K562 (cell line): Measurements from ENCODE around the gene ALDH7A1. TPM values are rescaled to one million over a fixed set of nuclear protein-coding genes. Genes with fewer than 3 reads are reported as not detected.

Experiments used
- FOXM1 ChIP-seq, 2 experiments: fragments of 450-650 bp in 1 of 2; sonication (generic) in 1 of 2; formaldehyde crosslinking in 1 of 2; IDR thresholded peaks; 2 replicates each; pipeline versions ENCODE4 v1.6.1 to v1.9.0; 2017 to 2022; ENCODE audit warnings: low read depth in 2 of 2, mild to moderate bottlenecking in 2 of 2, missing genetic modification reagents in 1 of 2, moderate library complexity in 1 of 2
- IRF2 ChIP-seq: sonication (generic); formaldehyde crosslinking; IDR thresholded peaks from 2 replicates; pipeline ENCODE4 v1.8.1; 2022; ENCODE audit warnings: mild to moderate bottlenecking, missing genetic modification reagents
- MCM2 ChIP-seq: fragments of 450-650 bp; IDR thresholded peaks from 2 replicates; pipeline ENCODE4 v1.6.1; 2017; ENCODE audit warnings: low read depth, mild to moderate bottlenecking
- MYNN ChIP-seq, 2 experiments: sonication (generic); formaldehyde crosslinking in 1 of 2; IDR thresholded peaks; 2 replicates each; pipeline versions ENCODE4 v1.5.0 to v1.6.1; 2016 to 2020; ENCODE audit warnings: antibody characterized with exemption in 1 of 2, missing genetic modification reagents in 1 of 2
- POLR2AphosphoS2 ChIP-seq: IDR thresholded peaks from 2 replicates; pipeline ENCODE4 v1.6.1; 2012; ENCODE audit warnings: low read length, improper control_type of control experiment
- PTRF ChIP-seq: fragments of 450-650 bp; IDR thresholded peaks from 2 replicates; pipeline ENCODE4 v1.6.1; 2016; ENCODE audit warnings: mild to moderate bottlenecking, missing genetic modification characterization, missing compliant biosample characterization
- RB1 ChIP-seq: fragments of 450-650 bp; IDR thresholded peaks from 2 replicates; pipeline ENCODE4 v1.6.1; 2017; ENCODE audit warnings: low read depth, mild to moderate bottlenecking
- RFX5 ChIP-seq: IDR thresholded peaks from 2 replicates; pipeline ENCODE4 v1.6.1; 2011; ENCODE audit warnings: low read depth, mild to moderate bottlenecking, improper control_type of control experiment, low read length
- SREBF1 ChIP-seq: fragments of 150-350 bp; IDR thresholded peaks from 2 replicates; pipeline ENCODE4 v1.6.1; 2014; ENCODE audit warnings: antibody characterized with exemption, low read depth, low read length, borderline replicate concordance
- YY1 ChIP-seq, 3 experiments: IDR thresholded peaks; 2 replicates each; pipeline ENCODE4 v1.6.1; 2011; ENCODE audit warnings: low read length in 2 of 3, mild to moderate bottlenecking in 2 of 3, moderate library complexity in 2 of 3, borderline replicate concordance in 1 of 3, control low read depth in 1 of 3, low read depth in 1 of 3; ENCODE audit not compliant: insufficient read depth in 3 of 3, insufficient replicate concordance in 2 of 3, control insufficient read depth in 1 of 3, insufficient read length in 1 of 3; ENCODE audit errors: extremely low read depth in 1 of 3
- ZNF134 ChIP-seq: fragments of 250-450 bp; sonication (Bioruptor Pico); conservative IDR thresholded peaks from 2 replicates; pipeline ENCODE4 v1.4.0; 2020
- ZNF253 ChIP-seq: fragments of 250-450 bp; sonication (Bioruptor Pico); conservative IDR thresholded peaks from 2 replicates; pipeline ENCODE4 v1.6.1; 2021; ENCODE audit warnings: mild to moderate bottlenecking
- ZNF274 ChIP-seq: IDR thresholded peaks from 2 replicates; pipeline ENCODE4 v1.6.1; 2011; ENCODE audit warnings: low read depth, mild to moderate bottlenecking, low read length, moderate library complexity, borderline replicate concordance
- ZNF644 ChIP-seq: fragments of 200-800 bp; sonication (Bioruptor generic); IDR thresholded peaks from 2 replicates; pipeline ENCODE4 v1.6.1; 2016; ENCODE audit warnings: low read depth, missing genetic modification characterization, missing compliant biosample characterization
- polyA plus RNA-seq, 8 experiments: library from polyadenylated mRNA; depleted of rRNA in 4 of 8; stranded (reverse) in 5 of 8; unstranded in 3 of 8; fragments of >200 nt; fragmentation: Nextera tagmentation in 2 of 8; fragmentation: Illumina TruSeq in 1 of 8; extraction: Ambion mirVana in 2 of 8; extraction: Trizol in 1 of 8; gene quantifications; 2 replicates each; pipeline versions ENCODE4 v1.2.1 to v1.2.3, GENCODE V29; 2011 to 2014; ENCODE audit warnings: inconsistent platforms in 1 of 8, missing spikeins in 1 of 8
- total RNA-seq, 7 experiments: library from RNA; depleted of rRNA in 6 of 7; stranded (reverse); fragments of >200 nt in 6 of 7; fragmentation: Illumina TruSeq in 2 of 7; extraction: Trizol in 2 of 7; gene quantifications; 2 replicates each; pipeline versions ENCODE4 v1.2.1 to v1.2.3, GENCODE V29; 2011 to 2021; ENCODE audit warnings: low replicate concordance in 1 of 7
- TF ChIP-seq, protein P1 (sequence below): fragments of 450-650 bp; IDR thresholded peaks from 2 replicates; pipeline ENCODE4 v1.6.1; 2016; ENCODE audit warnings: mild to moderate bottlenecking
- TF ChIP-seq, protein P2 (sequence below): sonication (generic); formaldehyde crosslinking; IDR thresholded peaks from 2 replicates; pipeline ENCODE4 v1.8.0; 2022; ENCODE audit warnings: mild to moderate bottlenecking, missing genetic modification reagents
- TF ChIP-seq, protein P3 (sequence below): fragments of 450-650 bp; formaldehyde crosslinking; IDR thresholded peaks from 2 replicates; pipeline ENCODE4 v1.4.0; 2022; ENCODE audit warnings: missing genetic modification characterization
- TF ChIP-seq, protein P4 (sequence below): fragments of 450-650 bp; IDR thresholded peaks from 2 replicates; pipeline ENCODE4 v1.6.1; 2016; ENCODE audit warnings: borderline replicate concordance
- TF ChIP-seq, protein P5 (sequence below): fragments of 250-450 bp; sonication (Bioruptor Pico); IDR thresholded peaks from 2 replicates; pipeline ENCODE4 v1.8.0; 2022; ENCODE audit warnings: inconsistent platforms, mild to moderate bottlenecking, moderate library complexity, borderline replicate concordance

Gene ALDH7A1
- total and polyA plus RNA-seq, 9 of the 15 experiments (the other 6 are each of a cell fraction or from before 2014, with no cell fraction given), result 0.04 to 0.49 TPM; not detected in 7

DNA sequence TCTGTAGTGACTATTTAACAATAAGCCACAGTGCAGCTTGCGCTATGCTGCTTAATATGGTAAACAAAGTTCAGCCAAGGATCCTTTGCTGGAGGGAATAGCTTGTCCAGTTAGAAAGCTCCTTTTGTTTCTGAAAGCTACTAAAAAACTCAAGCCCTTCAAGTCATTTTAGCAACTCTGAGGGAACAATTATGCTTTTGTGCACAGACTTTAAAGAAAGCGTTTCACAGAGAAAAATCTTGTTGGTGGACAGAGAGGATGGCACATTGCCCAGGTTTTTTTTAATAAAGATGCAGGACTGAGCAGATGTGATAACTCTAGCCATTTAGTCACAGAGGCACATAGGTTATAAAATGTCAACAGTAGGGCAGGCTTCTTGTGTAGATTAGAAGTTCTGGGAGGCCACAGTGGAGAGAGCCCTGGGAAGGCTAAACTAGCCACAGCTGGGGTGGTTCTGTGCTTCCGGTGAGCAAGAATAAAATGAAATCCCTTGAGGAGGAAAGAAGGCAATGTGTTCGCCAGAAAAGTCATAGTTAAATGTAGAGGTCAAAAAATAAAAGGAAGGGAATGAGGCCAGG lies 63.4 kb downstream of the ALDH7A1 start (continued):
- TF ChIP-seq MCM2 (no peak), POLR2AphosphoS2 (no peak), ZNF274 (no peak), FOXM1 (IDR thresholded peaks at IDR 0.05; ENCODE audit: low read depth) (peak; percentile 42; the same call in 1 of the 2 replicates), FOXM1 (CRISPR knock-in tag; IDR thresholded peaks at IDR 0.05; ENCODE audit: low read depth) (no peak), PTRF (tag) (no peak), RFX5 (no peak), ZNF134 (CRISPR knock-in tag) (no peak), SREBF1 (no peak), IRF2 (no peak), ZNF253 (CRISPR knock-in tag) (no peak), YY1 (IDR thresholded peaks at IDR 0.05; ENCODE audit: borderline replicate concordance in 1 of 3, control insufficient read depth in 1 of 3, extremely low read depth in 1 of 3, insufficient read depth in 3 of 3, insufficient read length in 1 of 3, insufficient replicate concordance in 2 of 3, low read depth in 1 of 3, low read length in 2 of 3) (peak in 1 of 3 experiments; percentile 47), MYNN (IDR thresholded peaks at IDR 0.05) (no peak), MYNN (CRISPR knock-in tag; IDR thresholded peaks at IDR 0.05) (no peak), RB1 (no peak), ZNF644 (tag) (no peak)
- TF ChIP-seq, protein P1, sequence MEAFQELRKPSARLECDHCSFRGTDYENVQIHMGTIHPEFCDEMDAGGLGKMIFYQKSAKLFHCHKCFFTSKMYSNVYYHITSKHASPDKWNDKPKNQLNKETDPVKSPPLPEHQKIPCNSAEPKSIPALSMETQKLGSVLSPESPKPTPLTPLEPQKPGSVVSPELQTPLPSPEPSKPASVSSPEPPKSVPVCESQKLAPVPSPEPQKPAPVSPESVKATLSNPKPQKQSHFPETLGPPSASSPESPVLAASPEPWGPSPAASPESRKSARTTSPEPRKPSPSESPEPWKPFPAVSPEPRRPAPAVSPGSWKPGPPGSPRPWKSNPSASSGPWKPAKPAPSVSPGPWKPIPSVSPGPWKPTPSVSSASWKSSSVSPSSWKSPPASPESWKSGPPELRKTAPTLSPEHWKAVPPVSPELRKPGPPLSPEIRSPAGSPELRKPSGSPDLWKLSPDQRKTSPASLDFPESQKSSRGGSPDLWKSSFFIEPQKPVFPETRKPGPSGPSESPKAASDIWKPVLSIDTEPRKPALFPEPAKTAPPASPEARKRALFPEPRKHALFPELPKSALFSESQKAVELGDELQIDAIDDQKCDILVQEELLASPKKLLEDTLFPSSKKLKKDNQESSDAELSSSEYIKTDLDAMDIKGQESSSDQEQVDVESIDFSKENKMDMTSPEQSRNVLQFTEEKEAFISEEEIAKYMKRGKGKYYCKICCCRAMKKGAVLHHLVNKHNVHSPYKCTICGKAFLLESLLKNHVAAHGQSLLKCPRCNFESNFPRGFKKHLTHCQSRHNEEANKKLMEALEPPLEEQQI, result no peak
- TF ChIP-seq, protein P2, sequence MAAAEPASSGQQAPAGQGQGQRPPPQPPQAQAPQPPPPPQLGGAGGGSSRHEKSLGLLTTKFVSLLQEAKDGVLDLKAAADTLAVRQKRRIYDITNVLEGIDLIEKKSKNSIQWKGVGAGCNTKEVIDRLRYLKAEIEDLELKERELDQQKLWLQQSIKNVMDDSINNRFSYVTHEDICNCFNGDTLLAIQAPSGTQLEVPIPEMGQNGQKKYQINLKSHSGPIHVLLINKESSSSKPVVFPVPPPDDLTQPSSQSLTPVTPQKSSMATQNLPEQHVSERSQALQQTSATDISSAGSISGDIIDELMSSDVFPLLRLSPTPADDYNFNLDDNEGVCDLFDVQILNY (CRISPR knock-in tag), result no peak
- TF ChIP-seq, protein P3, sequence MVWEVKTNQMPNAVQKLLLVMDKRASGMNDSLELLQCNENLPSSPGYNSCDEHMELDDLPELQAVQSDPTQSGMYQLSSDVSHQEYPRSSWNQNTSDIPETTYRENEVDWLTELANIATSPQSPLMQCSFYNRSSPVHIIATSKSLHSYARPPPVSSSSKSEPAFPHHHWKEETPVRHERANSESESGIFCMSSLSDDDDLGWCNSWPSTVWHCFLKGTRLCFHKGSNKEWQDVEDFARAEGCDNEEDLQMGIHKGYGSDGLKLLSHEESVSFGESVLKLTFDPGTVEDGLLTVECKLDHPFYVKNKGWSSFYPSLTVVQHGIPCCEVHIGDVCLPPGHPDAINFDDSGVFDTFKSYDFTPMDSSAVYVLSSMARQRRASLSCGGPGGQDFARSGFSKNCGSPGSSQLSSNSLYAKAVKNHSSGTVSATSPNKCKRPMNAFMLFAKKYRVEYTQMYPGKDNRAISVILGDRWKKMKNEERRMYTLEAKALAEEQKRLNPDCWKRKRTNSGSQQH (CRISPR knock-in tag), result no peak
- TF ChIP-seq, protein P4, sequence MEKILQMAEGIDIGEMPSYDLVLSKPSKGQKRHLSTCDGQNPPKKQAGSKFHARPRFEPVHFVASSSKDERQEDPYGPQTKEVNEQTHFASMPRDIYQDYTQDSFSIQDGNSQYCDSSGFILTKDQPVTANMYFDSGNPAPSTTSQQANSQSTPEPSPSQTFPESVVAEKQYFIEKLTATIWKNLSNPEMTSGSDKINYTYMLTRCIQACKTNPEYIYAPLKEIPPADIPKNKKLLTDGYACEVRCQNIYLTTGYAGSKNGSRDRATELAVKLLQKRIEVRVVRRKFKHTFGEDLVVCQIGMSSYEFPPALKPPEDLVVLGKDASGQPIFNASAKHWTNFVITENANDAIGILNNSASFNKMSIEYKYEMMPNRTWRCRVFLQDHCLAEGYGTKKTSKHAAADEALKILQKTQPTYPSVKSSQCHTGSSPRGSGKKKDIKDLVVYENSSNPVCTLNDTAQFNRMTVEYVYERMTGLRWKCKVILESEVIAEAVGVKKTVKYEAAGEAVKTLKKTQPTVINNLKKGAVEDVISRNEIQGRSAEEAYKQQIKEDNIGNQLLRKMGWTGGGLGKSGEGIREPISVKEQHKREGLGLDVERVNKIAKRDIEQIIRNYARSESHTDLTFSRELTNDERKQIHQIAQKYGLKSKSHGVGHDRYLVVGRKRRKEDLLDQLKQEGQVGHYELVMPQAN, result no peak
- TF ChIP-seq, protein P5, sequence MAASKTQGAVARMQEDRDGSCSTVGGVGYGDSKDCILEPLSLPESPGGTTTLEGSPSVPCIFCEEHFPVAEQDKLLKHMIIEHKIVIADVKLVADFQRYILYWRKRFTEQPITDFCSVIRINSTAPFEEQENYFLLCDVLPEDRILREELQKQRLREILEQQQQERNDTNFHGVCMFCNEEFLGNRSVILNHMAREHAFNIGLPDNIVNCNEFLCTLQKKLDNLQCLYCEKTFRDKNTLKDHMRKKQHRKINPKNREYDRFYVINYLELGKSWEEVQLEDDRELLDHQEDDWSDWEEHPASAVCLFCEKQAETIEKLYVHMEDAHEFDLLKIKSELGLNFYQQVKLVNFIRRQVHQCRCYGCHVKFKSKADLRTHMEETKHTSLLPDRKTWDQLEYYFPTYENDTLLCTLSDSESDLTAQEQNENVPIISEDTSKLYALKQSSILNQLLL (CRISPR knock-in tag), result no peak
